IMR-90 (cell line): ENCODE data around the gene PACSIN3. TPM values are rescaled to one million over a fixed set of nuclear protein-coding genes. Genes with fewer than 3 reads are reported as not detected.
A peak's percentile ranks its signal among the peaks of the same experiment; 100 is the strongest.

Experiments
- ATAC-seq: fragments of 200-7000 bp; cut with Tn5 transposase; 2 replicates; pipeline ENCODE4 v1.9.1; 2020; ENCODE audit warnings: low read depth, mild to moderate bottlenecking, moderate library complexity
- BruUV-seq: library from RNA; stranded (reverse); fragments of 400-500 nt; replicated peaks from 2 replicates; lab custom pipeline; 2021; lab: Mats Ljungman, UMichigan
- CTCF ChIA-PET: fragments of 300-600 bp; formaldehyde crosslinking; extraction: SDS; loops from one replicate; lab custom pipeline; 2021; ENCODE audit warnings: antibody characterized with exemption; lab: Yijun Ruan, JAX
- POLR2A ChIA-PET: fragments of 300-600 bp; sonication (Branson Sonifier 250); formaldehyde crosslinking; loops from one replicate; lab custom pipeline; 2022; ENCODE audit warnings: antibody characterized with exemption; ENCODE audit not compliant: unreplicated experiment; lab: Charles Lee
- DNase-seq: peaks from one replicate; pipeline ENCODE4 v3.0.0; 2013
- H2AFZ ChIP-seq: replicated peaks from 2 replicates; pipeline ENCODE3; 2013; ENCODE audit warnings: low read length, mild to moderate bottlenecking; ENCODE audit not compliant: poor library complexity
- H2AK5ac ChIP-seq: 2 replicates; pipeline ENCODE4 v1.6.1; 2013; ENCODE audit warnings: low read depth, low read length, inconsistent platforms
- H2AK9ac ChIP-seq: replicated peaks from 2 replicates; pipeline ENCODE3; 2013; ENCODE audit warnings: mild to moderate bottlenecking, low read depth, low read length, moderate library complexity; ENCODE audit not compliant: poor library complexity
- H2BK120ac ChIP-seq: 2 replicates; pipeline ENCODE4 v1.6.1; 2013; ENCODE audit warnings: low read depth, low read length, inconsistent platforms
- H2BK15ac ChIP-seq: 3 replicates; pipeline ENCODE4 v1.6.1; 2013; ENCODE audit warnings: low read depth, low read length, inconsistent platforms
- H2BK20ac ChIP-seq: 2 replicates; pipeline ENCODE4 v1.6.1; 2013; ENCODE audit warnings: low read depth, mild to moderate bottlenecking, inconsistent platforms, low read length, moderate library complexity
- H2BK5ac ChIP-seq: 2 replicates; pipeline ENCODE4 v1.6.1; 2013; ENCODE audit warnings: mild to moderate bottlenecking, low read depth, low read length, inconsistent platforms; ENCODE audit not compliant: poor library complexity, severe bottlenecking
- H3K14ac ChIP-seq: replicated peaks from 2 replicates; pipeline ENCODE4 v1.6.1; 2013; ENCODE audit warnings: low read depth, low read length, inconsistent platforms
- H3K18ac ChIP-seq: 2 replicates; pipeline ENCODE4 v1.6.1; 2013; ENCODE audit warnings: low read depth, low read length, control low read depth
- H3K23ac ChIP-seq: 2 replicates; pipeline ENCODE4 v1.6.1; 2013; ENCODE audit warnings: low read depth, low read length, inconsistent platforms
- H3K27ac ChIP-seq: 2 replicates; pipeline ENCODE4 v1.5.1; 2013; ENCODE audit warnings: mild to moderate bottlenecking, control low read depth, low read length; ENCODE audit not compliant: insufficient read depth
- H3K27me3 ChIP-seq: 2 replicates; pipeline ENCODE4 v1.6.1; 2013; ENCODE audit warnings: low read length; ENCODE audit not compliant: control insufficient read depth, insufficient read depth
- H3K36me3 ChIP-seq: 2 replicates; pipeline ENCODE4 v1.6.1; 2013; ENCODE audit warnings: low read length, mixed read lengths; ENCODE audit not compliant: control insufficient read depth, insufficient read depth
- H3K4ac ChIP-seq: 2 replicates; pipeline ENCODE4 v1.6.1; 2013; ENCODE audit warnings: low read depth, low read length, inconsistent platforms
- H3K4me1 ChIP-seq: 2 replicates; pipeline ENCODE4 v1.6.1; 2013; ENCODE audit warnings: low read length, mixed read lengths; ENCODE audit not compliant: control insufficient read depth, insufficient read depth
- H3K4me2 ChIP-seq: 2 replicates; pipeline ENCODE4 v1.6.1; 2013; ENCODE audit warnings: low read depth, mild to moderate bottlenecking, control low read depth, low read length, moderate library complexity
- H3K4me3 ChIP-seq: 2 replicates; pipeline ENCODE4 v1.5.1; 2013; ENCODE audit warnings: low read depth, mild to moderate bottlenecking, control low read depth, low read length, moderate library complexity; ENCODE audit not compliant: insufficient read depth
- H3K56ac ChIP-seq: 2 replicates; pipeline ENCODE4 v1.6.1; 2013; ENCODE audit warnings: low read length, inconsistent platforms; ENCODE audit not compliant: insufficient read depth; ENCODE audit errors: extremely low read depth
- H3K79me1 ChIP-seq, 2 experiments: 2 replicates each; pipeline ENCODE4 v1.6.1; 2013; ENCODE audit warnings: low read length in 2 of 2, inconsistent platforms in 1 of 2, low read depth in 1 of 2
- H3K9ac ChIP-seq: 2 replicates; pipeline ENCODE4 v1.6.1; 2013; ENCODE audit warnings: low read depth, low read length, control low read depth
- H3K9me1 ChIP-seq: 2 replicates; pipeline ENCODE4 v1.6.1; 2013; ENCODE audit warnings: low read length, inconsistent platforms; ENCODE audit not compliant: insufficient read depth
- H3K9me3 ChIP-seq: 2 replicates; pipeline ENCODE4 v1.6.1; 2013; ENCODE audit warnings: low read length; ENCODE audit not compliant: control insufficient read depth, insufficient read depth
- H4K20me1 ChIP-seq: 2 replicates; pipeline ENCODE4 v1.6.1; 2013; ENCODE audit warnings: low read length, inconsistent platforms; ENCODE audit not compliant: insufficient read depth
- H4K5ac ChIP-seq: 2 replicates; pipeline ENCODE4 v1.6.1; 2013; ENCODE audit warnings: mild to moderate bottlenecking, low read depth, low read length, control low read depth
- H4K8ac ChIP-seq, 2 experiments: 2 replicates each; pipeline ENCODE4 v1.6.1; 2013; ENCODE audit warnings: low read depth in 2 of 2, low read length in 2 of 2, control low read depth in 1 of 2, inconsistent platforms in 1 of 2
- H4K91ac ChIP-seq: 2 replicates; pipeline ENCODE4 v1.6.1; 2013; ENCODE audit warnings: low read depth, low read length, inconsistent platforms; ENCODE audit not compliant: insufficient read depth
- CHD1 ChIP-seq: IDR thresholded peaks from 2 replicates; pipeline ENCODE4 v1.6.1; 2012; ENCODE audit warnings: low read depth, low read length, improper control_type of control experiment
- MAFK ChIP-seq: IDR thresholded peaks from 2 replicates; pipeline ENCODE4 v1.6.1; 2012; ENCODE audit warnings: low read depth, low read length, improper control_type of control experiment
- MAZ ChIP-seq: IDR thresholded peaks from 2 replicates; pipeline ENCODE4 v1.6.1; 2012; ENCODE audit warnings: low read depth, mild to moderate bottlenecking, low read length, improper control_type of control experiment, moderate library complexity, borderline replicate concordance
- MXI1 ChIP-seq: IDR thresholded peaks from 2 replicates; pipeline ENCODE4 v1.6.1; 2012; ENCODE audit warnings: low read depth, mild to moderate bottlenecking, low read length, moderate library complexity, borderline replicate concordance
- NFE2L2 ChIP-seq: fragments of 150-350 bp; IDR thresholded peaks from 2 replicates; pipeline ENCODE4 v1.6.1; 2016; ENCODE audit warnings: low read depth, mild to moderate bottlenecking, low read length
- POLR2A ChIP-seq: IDR thresholded peaks from 2 replicates; pipeline ENCODE4 v1.6.1; 2012; ENCODE audit warnings: mild to moderate bottlenecking, low read depth, low read length
- RAD21 ChIP-seq: IDR thresholded peaks from 2 replicates; pipeline ENCODE4 v1.6.1; 2012; ENCODE audit warnings: low read length, improper control_type of control experiment
- RCOR1 ChIP-seq: IDR thresholded peaks from 2 replicates; pipeline ENCODE4 v1.6.1; 2012; ENCODE audit warnings: mild to moderate bottlenecking, low read length, improper control_type of control experiment; ENCODE audit not compliant: insufficient replicate concordance
- SMC3 ChIP-seq: fragments of 150-350 bp; IDR thresholded peaks from 2 replicates; pipeline ENCODE4 v1.6.1; 2016; ENCODE audit warnings: low read depth, mild to moderate bottlenecking, antibody characterized with exemption, low read length, moderate library complexity
- WGBS, 2 experiments: methylation state at CpG; one replicate each; pipeline versions ENCODE4 v1.1.5 to v1.1.7; 2013; ENCODE audit warnings: missing lambda C conversion rate in 2 of 2; ENCODE audit not compliant: insufficient read length in 1 of 2; ENCODE audit errors: extremely low coverage in 2 of 2; 5-methylcytosine and 5-hydroxymethylcytosine counted together
- dilution Hi-C: fragments of 300-500 bp; cut with HindIII; formaldehyde crosslinking; loops from one replicate; pipeline ENCODE4 v1.14.3; 2018; ENCODE audit warnings: low sequenced_read_pairs; ENCODE audit not compliant: unreplicated experiment
- in situ Hi-C: fragments of 300-500 bp; cut with MboI; formaldehyde crosslinking; loops from 3 replicates; pipeline ENCODE4 v1.14.3; 2019; ENCODE audit warnings: low sequenced_read_pairs, inconsistent platforms, mixed read lengths
- intact Hi-C: fragments of 100-400 bp; cut with micrococcal nuclease; formaldehyde crosslinking; loops from 2 replicates; pipeline ENCODE4 v1.10.0; 2022
- polyA plus RNA-seq, 3 experiments: library from polyadenylated mRNA; depleted of rRNA; stranded (reverse); fragments of >200 nt; gene quantifications; 2 replicates each; pipeline ENCODE4 v1.2.3, GENCODE V29; 2012; ENCODE audit warnings: low replicate concordance in 1 of 3
- total RNA-seq: library from RNA; depleted of rRNA; stranded (reverse); fragments of >200 nt; gene quantifications from 2 replicates; pipeline ENCODE4 v1.2.3, GENCODE V29; 2012
- TF ChIP-seq, protein P1 (sequence below): fragments of 150-350 bp; IDR thresholded peaks from 2 replicates; pipeline ENCODE4 v1.6.1; 2016; ENCODE audit warnings: low read depth, mild to moderate bottlenecking, low read length, moderate library complexity, borderline replicate concordance
- TF ChIP-seq, protein P2 (sequence below): fragments of 150-350 bp; IDR thresholded peaks from 2 replicates; pipeline ENCODE4 v1.6.1; 2017; ENCODE audit warnings: mild to moderate bottlenecking, antibody characterized with exemption, low read length, low read depth
- TF ChIP-seq, protein P3 (sequence below): conservative IDR thresholded peaks from 2 replicates; pipeline ENCODE4 v1.5.1; 2012; ENCODE audit warnings: mild to moderate bottlenecking, low read depth, low read length, improper control_type of control experiment

PACSIN3 gene
- total and polyA plus RNA-seq, 2 of the 4 experiments (the other 2 are of a cell fraction): 19.2 to 21.1 TPM

DNA sequence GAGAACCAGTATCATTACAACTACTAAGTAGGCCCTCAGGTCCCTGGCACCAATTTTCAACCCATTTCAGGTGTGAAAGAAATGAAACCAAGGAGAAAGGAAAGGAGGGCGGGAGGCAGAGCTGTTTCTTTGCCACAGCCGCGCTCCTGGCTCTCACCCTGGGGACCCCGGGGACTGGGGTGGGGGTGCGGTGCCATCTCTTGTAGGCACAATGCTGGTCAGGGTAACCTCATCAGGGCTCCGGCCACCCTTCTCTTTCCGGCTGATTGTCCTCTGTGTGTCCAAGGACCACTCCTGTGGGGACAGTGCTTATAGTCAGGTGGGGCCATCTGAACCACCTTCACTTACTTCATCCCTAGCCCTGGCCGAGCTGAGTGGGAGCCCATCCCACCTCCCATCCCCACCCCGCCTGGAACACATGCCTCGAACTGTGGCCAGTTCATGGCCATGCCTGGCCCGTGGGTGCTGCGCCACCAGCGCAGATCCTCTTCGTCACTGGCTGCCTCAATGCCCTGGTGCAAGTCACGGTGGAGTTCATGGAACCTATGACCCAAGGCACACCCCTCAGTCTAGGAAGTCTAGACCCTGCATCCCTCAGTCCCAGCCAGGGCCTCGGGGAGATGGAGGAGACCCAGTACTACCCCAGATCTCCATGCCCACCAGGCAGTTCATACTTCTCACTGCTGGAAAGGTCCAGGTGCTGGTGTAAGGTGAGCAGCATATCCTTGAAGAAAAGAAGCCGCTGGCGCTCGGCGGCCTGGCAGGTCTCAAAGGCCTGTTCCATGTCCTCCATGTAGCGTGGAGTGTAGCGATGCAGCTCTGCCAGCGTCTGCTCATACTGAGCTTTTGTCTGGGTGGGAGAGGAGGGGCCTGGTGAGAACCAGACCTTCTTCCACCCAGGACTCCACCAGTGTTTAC lies 7.2 kb downstream of the PACSIN3 start:
- no peak overlapping the region for H4K8ac ChIP-seq
- no peak overlapping the region for H2AFZ ChIP-seq
- no peak overlapping the region for H3K4me2 ChIP-seq
- in situ Hi-C loops: loop anchor here (5.0 kb wide), 1 partner anchor 83 kb away; no protein-coding TSS in a partner anchor
- TF ChIP-seq RAD21 (no peak), MAFK (no peak), CHD1 (no peak), SMC3 (no peak), POLR2A (no peak), MAZ (no peak), RCOR1 (no peak), MXI1 (no peak), NFE2L2 (no peak)
- TF ChIP-seq, protein P1, sequence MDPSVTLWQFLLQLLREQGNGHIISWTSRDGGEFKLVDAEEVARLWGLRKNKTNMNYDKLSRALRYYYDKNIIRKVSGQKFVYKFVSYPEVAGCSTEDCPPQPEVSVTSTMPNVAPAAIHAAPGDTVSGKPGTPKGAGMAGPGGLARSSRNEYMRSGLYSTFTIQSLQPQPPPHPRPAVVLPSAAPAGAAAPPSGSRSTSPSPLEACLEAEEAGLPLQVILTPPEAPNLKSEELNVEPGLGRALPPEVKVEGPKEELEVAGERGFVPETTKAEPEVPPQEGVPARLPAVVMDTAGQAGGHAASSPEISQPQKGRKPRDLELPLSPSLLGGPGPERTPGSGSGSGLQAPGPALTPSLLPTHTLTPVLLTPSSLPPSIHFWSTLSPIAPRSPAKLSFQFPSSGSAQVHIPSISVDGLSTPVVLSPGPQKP: no peak
- TF ChIP-seq, protein P2, sequence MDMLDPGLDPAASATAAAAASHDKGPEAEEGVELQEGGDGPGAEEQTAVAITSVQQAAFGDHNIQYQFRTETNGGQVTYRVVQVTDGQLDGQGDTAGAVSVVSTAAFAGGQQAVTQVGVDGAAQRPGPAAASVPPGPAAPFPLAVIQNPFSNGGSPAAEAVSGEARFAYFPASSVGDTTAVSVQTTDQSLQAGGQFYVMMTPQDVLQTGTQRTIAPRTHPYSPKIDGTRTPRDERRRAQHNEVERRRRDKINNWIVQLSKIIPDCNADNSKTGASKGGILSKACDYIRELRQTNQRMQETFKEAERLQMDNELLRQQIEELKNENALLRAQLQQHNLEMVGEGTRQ: no peak
- TF ChIP-seq, protein P3, sequence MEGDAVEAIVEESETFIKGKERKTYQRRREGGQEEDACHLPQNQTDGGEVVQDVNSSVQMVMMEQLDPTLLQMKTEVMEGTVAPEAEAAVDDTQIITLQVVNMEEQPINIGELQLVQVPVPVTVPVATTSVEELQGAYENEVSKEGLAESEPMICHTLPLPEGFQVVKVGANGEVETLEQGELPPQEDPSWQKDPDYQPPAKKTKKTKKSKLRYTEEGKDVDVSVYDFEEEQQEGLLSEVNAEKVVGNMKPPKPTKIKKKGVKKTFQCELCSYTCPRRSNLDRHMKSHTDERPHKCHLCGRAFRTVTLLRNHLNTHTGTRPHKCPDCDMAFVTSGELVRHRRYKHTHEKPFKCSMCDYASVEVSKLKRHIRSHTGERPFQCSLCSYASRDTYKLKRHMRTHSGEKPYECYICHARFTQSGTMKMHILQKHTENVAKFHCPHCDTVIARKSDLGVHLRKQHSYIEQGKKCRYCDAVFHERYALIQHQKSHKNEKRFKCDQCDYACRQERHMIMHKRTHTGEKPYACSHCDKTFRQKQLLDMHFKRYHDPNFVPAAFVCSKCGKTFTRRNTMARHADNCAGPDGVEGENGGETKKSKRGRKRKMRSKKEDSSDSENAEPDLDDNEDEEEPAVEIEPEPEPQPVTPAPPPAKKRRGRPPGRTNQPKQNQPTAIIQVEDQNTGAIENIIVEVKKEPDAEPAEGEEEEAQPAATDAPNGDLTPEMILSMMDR: no peak
- dilution Hi-C loops: no loop called here
- H3K18ac ChIP-seq: no peak overlapping the region
- no peak overlapping the region for H2BK5ac ChIP-seq
- H4K91ac ChIP-seq: no peak overlapping the region
- H3K79me1 ChIP-seq: peaks cover 3 to 38% of the 10 kb centered on the region in 2 experiments; a peak in 3 of 4 replicates
- ChIA-PET POLR2A (no interaction called here), CTCF (interaction anchor here (1.0 to 1.1 kb wide), 2 partner anchors 80 to 176 kb away, joined by 4 read pairs; no protein-coding TSS in a partner anchor)
- DNase-seq (no peak), ATAC-seq (no peak)
- H2BK15ac ChIP-seq: no peak overlapping the region
- H3K4me3 ChIP-seq: no peak overlapping the region
- no peak overlapping the region for H3K9ac ChIP-seq
- 0 out of 2 replicates have a peak, but pooled peaks cover 3% of the 10 kb centered on the region for H3K9me1 ChIP-seq
- 95% methylated on average over 9 of the region's 23 CpGs; no CpG with 5 or more reads in 1 of the 2 experiments for WGBS, 2 experiments
- H3K56ac ChIP-seq: no peak overlapping the region
- no peak overlapping the region for H3K23ac ChIP-seq
- H2BK120ac ChIP-seq: no peak overlapping the region
- intact Hi-C loops: no loop called here
- no peak overlapping the region for H2BK20ac ChIP-seq
- no peaks in the 10 kb centered on the region for H3K27me3 ChIP-seq
- no peak overlapping the region for H3K14ac ChIP-seq
- no TSS peak for BruUV-seq
- H3K9me3 ChIP-seq: no peaks in the 10 kb centered on the region
- 0 out of 2 replicates have a peak, but pooled peaks cover 10% of the 10 kb centered on the region for H4K20me1 ChIP-seq
- H3K4me1 ChIP-seq: peaks cover 9% of the 10 kb centered on the region
- H2AK9ac ChIP-seq: peak overlapping the region; percentile 85
- no peak overlapping the region for H3K27ac ChIP-seq
- no peak overlapping the region for H4K5ac ChIP-seq
- H2AK5ac ChIP-seq: no peak overlapping the region
- H3K36me3 ChIP-seq: peaks cover 29% of the 10 kb centered on the region
- no peak overlapping the region for H3K4ac ChIP-seq
